ENCODE measurements around the gene SLC12A7.

The SLC12A7 gene

GRCh38 chr5:1125030-1125357, 13.1 kb upstream of the SLC12A7 start:
- DNase-seq (ENCODE audit: low spot score): no peak

DNA sequence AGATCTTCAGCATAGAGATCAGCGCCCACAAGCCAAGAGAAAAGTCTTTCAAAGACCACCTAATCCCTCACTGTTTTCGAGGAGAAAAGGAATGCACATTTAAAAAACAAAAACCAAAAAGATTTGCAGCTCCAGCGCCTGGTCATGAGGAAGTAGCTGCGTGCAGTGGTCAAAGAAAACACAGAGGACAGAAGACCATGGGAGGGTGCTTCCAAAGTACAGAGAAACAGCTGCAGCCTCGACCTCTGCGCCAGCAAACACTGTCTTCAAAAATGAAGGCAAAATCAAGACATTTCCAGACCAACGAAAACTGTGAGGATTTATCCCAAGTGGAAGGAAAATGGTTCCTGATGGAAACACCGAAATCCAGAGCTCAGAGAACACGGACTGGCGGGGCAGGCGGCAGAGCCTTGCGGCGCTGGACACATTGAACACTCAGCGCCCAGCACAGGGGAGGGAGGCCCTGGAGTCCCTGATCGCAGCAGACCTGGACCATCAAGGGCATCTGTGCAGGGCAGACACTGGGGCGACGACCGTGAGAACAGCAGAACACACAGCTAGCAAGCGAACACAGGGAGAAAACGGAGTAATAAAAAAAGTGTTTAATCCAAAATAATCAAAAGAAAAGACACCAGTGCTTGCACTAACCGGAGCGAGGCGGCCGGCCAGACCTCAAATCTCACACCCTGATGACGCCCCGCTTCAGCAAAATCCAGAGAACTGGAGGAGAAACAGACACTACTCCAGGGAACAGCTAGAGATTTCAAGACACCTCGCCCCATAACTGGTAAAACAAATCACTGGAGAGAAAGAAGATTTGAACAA, 12.6 kb upstream of the SLC12A7 start:
- DNase-seq (ENCODE audit: low spot score): no peak

DNA sequence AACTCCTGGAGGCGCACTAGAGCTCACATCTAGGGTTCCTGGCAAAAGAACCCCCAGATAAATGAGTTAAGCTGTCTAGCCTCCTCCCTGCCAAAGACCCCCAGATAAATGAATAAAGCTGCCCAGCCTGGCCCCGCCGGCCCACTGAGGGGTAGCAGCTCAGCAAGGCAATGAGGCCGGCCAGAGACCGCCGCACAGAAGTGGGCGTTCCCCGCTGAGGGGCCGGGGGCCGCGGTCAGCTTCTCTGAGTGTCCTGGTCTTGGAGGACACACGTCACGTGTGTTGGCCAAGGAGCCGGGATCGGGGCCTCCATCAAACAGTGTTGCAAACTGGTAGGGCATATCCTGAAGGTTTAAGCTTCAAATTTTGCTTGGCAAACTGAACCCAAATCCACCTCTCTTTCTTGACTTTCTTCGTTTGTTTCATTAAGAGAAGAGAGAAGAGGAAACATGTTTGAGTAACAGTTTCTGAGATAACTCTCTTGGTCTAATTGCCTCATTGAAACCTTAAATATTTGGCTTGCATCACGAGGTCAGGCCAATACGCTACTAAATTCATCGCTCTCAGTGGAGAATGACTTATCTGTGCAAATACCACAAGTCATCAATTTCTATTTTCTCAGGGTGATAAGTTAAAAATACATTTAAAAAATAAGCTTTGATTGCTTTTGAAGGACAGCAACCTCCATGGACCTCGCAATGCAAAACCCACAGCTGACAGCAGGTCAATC, 11.7 kb upstream of the SLC12A7 start:
- DNase-seq (ENCODE audit: low spot score): no peak

GRCh38 chr5:1122511-1123294, 10.8 kb upstream of the SLC12A7 start:
- no peak for DNase-seq (ENCODE audit: low spot score)

DNA sequence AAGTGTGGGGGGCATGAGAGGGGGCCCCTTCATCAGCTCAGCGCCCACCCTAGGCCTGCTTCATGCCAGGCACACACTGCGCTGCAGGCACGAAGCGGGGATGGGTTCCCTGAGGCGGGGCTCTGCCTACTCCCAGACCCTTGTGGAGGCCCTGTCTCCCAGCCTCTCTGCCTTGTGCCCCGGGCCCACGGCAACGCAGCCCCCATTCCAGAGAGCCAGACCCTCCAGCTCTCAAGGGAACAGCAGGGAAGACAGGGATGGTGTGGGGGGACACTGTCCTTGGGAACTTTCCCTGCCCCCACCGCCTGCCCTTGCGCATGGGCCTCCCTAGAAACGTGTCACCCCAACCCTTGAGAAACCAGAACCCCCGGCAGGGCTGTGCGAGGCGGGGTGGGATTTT, 10.0 kb upstream of the SLC12A7 start:
- no peak for DNase-seq (ENCODE audit: low spot score)

DNA sequence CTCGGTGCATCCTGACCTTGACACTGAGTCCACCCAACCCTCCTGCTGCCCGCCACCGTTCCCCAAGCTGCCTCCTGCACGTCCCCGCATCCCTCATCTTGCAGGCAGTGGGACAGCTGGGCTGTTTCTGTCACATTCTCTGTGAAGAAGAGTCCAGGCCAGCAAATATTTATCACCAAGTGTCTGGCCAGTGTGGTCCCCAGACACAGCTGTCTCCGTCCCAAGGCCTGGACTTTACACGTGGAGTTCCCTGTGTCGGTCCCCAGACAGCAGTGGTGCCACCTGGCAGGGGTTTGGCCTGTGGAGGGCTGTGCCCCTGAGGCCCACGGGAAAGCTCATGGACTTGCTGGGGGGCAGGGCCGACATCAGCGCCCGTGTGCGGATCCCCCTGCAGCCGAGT, 9.2 kb upstream of the SLC12A7 start:
- no peak for DNase-seq (ENCODE audit: low spot score)

DNA sequence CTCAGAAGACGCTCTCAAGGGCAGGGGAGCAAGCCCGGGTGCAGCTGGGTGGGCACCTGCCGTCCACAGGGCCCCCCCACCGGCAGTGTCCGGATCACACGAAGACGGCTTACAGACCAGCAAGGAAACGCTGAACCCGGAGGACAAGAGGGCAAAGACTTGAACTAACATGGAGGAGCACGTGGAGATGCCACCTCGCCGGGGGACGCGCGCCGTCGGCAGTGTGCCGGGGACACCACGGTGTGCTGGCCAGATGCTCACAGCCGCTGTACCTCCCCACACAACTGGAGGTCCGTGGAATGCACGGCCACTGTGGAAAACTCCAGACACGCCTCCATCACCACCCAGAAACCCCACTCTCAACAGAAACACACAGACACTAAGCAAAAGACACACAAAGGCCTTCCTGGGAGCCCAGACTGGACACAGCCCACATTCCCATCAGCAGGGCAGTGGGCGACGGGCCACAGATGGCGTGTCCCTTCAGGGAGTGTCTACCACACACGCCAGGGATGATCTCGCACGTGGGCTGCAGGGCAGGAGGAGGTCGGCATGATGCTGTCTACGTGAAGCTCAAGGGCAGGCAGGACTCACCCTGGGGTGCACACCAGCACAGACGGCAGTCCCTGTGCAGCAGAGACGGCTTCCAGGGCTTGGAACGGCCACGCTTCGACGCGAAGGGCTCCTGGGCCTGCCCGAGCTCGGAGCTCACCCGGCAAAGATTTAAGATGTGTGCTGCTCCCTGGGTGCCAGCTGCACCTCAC, 8.6 kb upstream of the SLC12A7 start:
- no peak for DNase-seq (ENCODE audit: low spot score)

DNA sequence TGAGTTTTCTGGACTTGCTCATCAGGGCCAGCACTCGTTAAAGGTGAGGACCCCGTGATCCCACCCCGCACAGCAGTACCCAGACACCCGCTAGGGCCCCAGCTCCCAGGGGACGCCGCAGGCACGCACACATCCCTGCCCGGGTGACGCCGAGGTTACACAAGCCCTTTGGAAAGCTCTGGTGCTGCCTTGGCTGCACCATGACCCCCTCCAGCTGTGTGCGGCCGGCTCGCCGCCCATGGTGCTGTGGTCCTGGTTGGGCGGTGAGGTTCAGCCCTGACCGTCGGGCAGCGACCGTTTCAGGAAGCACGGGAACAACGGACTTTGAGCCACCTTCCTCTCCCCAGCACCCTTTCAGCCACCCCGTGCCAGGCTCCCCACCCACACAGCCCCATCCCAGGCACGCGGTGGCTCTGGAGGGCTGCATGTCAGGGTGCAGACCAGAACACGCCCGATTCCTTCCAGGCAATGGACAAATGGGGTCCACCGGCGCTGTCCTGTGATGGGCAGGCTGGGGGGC, 7.5 kb upstream of the SLC12A7 start:
- DNase-seq (ENCODE audit: low spot score): no peak

DNA sequence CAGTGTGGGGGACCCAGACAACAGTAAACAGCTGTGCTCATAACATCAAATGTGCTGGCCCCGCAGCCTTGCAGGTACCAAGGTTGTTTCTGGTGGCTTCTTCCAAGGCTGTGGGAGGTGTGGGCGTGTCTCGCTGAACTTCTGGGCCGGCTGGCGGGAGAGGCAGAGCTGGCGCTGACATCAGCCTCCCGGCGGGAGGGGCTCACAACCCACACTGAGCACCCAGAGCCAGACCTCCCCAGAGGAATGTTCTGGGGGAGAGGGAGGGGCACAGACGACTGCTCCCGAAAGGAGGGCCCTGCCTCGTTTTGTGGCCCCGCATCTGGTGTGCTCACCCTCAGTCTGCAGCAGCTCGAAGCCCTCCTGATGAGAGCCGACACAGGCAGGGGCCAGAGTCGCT, 6.9 kb upstream of the SLC12A7 start:
- DNase-seq (ENCODE audit: low spot score): no peak

GRCh38 chr5:1118231-1118698, 6.4 kb upstream of the SLC12A7 start:
- DNase-seq (ENCODE audit: low spot score): no peak

- no peak for DNase-seq (ENCODE audit: low spot score)
Measured at GRCh38 chr5:1116977-1117376, 5.1 kb upstream of the SLC12A7 start.

- DNase-seq (ENCODE audit: low spot score): no peak
Measured at GRCh38 chr5:1116109-1116740, 4.4 kb upstream of the SLC12A7 start.

DNA sequence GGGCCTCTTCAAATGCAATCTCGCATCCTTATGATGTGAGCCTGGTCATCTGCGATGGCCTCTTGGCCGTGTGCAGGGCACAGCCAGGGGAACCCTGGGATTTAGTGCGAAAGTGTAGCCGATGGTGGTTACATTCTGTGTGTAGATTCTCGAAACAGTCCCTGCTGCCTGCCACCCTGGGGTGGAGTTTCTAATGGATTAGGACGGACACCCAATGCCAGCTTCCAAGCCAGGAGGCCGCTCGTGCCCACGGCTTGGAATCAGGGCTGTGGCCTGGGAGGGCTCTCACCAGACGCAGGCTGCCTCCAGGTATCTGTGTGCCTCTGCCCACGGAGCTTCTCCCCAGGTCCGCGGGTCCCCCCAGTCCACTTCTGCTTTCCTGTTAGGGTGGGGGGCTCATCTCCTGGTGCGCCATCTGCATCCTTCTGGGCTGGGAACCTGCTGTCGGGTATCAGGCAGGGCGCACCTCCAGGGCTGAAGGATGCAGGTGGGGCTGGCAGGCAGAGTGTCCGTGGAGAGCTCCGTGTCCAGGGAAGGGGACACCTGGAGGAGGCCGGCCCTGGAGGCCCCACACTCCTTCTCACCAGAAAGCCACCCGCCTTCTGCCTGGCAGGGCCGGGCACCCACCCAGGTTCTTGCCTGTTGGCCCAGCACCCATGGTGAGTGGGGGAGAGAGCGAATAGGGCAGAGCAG, 3.4 kb upstream of the SLC12A7 start:
- no peak for DNase-seq (ENCODE audit: low spot score)

DNA sequence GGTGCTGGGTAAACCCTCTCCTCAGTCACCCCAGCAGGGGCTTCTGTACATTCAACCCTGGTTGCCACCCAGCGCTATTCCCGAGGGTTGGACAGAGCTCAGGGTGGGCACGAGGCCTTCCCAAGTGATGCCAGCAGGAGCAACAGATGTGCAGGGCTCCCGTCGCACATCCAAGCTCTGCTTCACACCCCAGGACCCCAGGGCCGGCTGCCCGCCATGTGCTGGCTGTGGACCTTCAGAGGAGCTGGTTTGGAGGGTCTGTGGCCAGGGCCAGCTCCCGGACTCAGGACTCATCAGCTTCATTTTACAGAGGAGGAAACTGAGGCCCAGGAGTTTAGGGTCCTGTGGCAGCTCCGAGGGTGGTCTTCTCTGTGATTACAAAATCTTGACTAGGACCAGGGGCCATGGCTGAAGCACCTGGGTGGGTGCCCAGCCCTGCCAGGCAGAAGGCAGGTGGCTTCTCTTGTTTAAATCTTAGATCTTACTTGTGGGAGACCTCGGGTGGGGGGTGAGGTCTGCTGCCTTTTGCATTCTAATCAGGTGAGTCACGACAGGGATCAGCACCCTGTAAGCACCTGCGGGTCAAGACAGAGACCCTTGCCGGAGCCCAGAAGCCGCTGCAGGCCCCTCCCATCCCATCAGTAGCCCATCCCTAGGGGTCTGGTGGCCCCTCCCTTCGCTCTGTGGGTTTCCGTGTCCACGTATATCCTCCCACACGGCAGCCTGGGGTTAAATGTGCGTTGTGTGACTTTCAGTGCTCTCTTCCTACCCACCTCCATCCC, 2.1 kb upstream of the SLC12A7 start:
- no peak for DNase-seq (ENCODE audit: low spot score)

DNA sequence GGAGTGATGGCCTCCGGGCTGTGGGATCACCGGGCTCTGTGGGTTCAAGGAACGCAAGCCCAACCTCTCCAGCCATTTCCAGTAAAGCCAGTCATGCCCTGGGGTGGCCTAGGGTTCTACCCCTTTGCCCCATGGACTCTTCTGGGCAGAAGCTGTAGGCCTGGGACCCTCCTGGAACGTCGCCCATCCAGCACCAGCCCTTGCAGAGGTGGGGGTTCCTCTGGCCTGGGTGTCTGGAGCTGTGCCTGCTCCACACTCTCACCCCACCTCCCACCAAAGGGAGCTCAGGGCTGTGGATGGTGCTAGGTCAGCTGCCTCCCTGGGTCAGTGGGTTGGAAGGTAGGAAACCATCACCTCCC, 1.4 kb upstream of the SLC12A7 start:
- no peak for DNase-seq (ENCODE audit: low spot score)

- DNase-seq (ENCODE audit: low spot score): no peak
Measured at GRCh38 chr5:1112596-1113331, 901 bp upstream of the SLC12A7 start.

GRCh38 chr5:1111241-1111726, 579 bp downstream of the SLC12A7 start:
- DNase-seq (ENCODE audit: low spot score): no peak

DNA sequence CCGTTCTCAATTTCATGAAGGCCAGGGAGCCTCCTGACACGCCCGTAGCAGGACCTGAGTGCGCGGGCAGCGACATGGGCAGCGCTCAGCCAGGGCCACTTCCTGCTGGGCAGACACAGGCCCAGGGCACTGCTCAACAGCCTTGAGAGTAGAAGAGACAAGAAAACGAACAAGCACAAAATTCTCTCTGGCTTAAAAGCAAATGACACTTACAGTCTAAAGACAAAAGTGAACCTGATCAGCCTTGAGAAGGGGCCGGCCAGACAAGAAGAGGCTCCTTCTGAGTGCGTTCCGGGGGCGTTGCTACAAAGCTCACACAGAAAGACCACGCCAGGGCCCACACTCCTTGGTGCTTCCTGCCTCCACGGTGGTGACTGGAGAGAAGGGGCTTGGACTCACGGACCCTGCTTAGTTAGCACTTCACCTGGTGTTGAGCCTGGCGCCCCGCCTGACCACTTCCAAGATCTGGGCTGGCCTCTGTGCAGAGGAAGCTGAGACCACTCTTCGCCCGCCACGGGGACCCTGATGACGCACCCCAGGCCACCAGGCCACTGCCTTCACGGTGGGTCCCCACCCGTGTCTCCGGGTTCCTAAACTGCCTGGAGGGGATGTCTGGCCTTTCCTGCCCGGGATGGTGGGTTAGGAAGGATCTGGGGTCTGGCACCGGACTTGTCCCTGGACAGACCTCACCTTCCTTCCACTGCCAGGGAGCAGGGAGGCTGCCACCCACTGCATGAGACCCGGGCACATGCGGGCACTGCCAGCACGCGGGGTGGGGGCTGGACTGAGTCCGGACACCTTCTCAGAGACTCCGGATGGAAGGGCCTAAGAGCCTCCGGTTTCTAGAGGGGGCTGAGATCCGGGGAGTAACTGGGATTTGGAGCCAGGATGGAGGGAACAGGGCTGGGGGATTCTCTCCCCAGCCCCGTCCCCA, 1.3 kb downstream of the SLC12A7 start:
- no peak for DNase-seq (ENCODE audit: low spot score)
